Neuronal stem cell (in vitro differentiated cells): ENCODE measurements around the gene SAG.
A peak's percentile ranks its signal among the peaks of the same experiment; 100 is the strongest.

Experiments
- DNase-seq: peaks from one replicate; pipeline ENCODE4 v3.0.0-alpha.2; 2013; ENCODE audit warnings: low spot score
- H2AFZ ChIP-seq: one replicate; pipeline ENCODE4 v1.6.1; 2013; ENCODE audit warnings: mild to moderate bottlenecking, low read length, inconsistent platforms
- H2AK5ac ChIP-seq: 2 replicates; pipeline ENCODE4 v1.6.1; 2013; ENCODE audit warnings: low read depth, mild to moderate bottlenecking, inconsistent platforms, low read length, moderate library complexity, mixed read lengths
- H2BK120ac ChIP-seq: 2 replicates; pipeline ENCODE4 v1.6.1; 2013; ENCODE audit warnings: low read depth, mild to moderate bottlenecking, inconsistent platforms, low read length, moderate library complexity, mixed read lengths
- H2BK12ac ChIP-seq: one replicate; pipeline ENCODE4 v1.6.1; 2013; ENCODE audit warnings: low read length, inconsistent platforms
- H2BK15ac ChIP-seq: 2 replicates; pipeline ENCODE4 v1.6.1; 2013; ENCODE audit warnings: mild to moderate bottlenecking, low read length, inconsistent platforms, mixed read lengths
- H2BK5ac ChIP-seq: one replicate; pipeline ENCODE4 v1.6.1; 2013; ENCODE audit warnings: inconsistent platforms, mild to moderate bottlenecking, low read length, moderate library complexity
- H3K14ac ChIP-seq: one replicate; pipeline ENCODE4 v1.6.1; 2013; ENCODE audit warnings: low read length, inconsistent platforms
- H3K18ac ChIP-seq: 2 replicates; pipeline ENCODE4 v1.6.1; 2013; ENCODE audit warnings: low read length, inconsistent platforms
- H3K23ac ChIP-seq: 2 replicates; pipeline ENCODE4 v1.6.1; 2013; ENCODE audit warnings: low read depth, mild to moderate bottlenecking, mixed read lengths, low read length, inconsistent platforms; ENCODE audit not compliant: poor library complexity
- H3K27ac ChIP-seq: replicated peaks from 3 replicates; pipeline ENCODE4 v1.5.1; 2013; ENCODE audit warnings: low read length, inconsistent platforms
- H3K27me3 ChIP-seq, 3 experiments: 2 replicates each; pipeline ENCODE4 v1.6.1; 2013; ENCODE audit warnings: low read length in 3 of 3, mild to moderate bottlenecking in 2 of 3, inconsistent platforms in 1 of 3, low read depth in 1 of 3, mixed read lengths in 1 of 3, moderate library complexity in 1 of 3; ENCODE audit not compliant: control insufficient read depth in 3 of 3, insufficient read depth in 3 of 3
- H3K36me3 ChIP-seq, 2 donors: replicated peaks in 1 of 2; 2 replicates each; pipeline ENCODE4 v1.6.1; 2013; ENCODE audit warnings: low read length in 2 of 2; ENCODE audit not compliant: control insufficient read depth in 2 of 2, insufficient read depth in 2 of 2
- H3K4ac ChIP-seq: 2 replicates; pipeline ENCODE4 v1.6.1; 2013; ENCODE audit warnings: inconsistent platforms, mild to moderate bottlenecking, low read length, moderate library complexity
- H3K4me1 ChIP-seq, 2 donors: 1 replicate in 1 of 2; 2 replicates in 1 of 2; pipeline ENCODE4 v1.6.1; 2013; ENCODE audit warnings: low read length in 2 of 2, low read depth in 1 of 2; ENCODE audit not compliant: control insufficient read depth in 2 of 2, insufficient read depth in 1 of 2
- H3K4me2 ChIP-seq: one replicate; pipeline ENCODE4 v1.6.1; 2013; ENCODE audit warnings: mild to moderate bottlenecking, low read length, inconsistent platforms; ENCODE audit not compliant: insufficient read depth, poor library complexity, severe bottlenecking
- H3K4me3 ChIP-seq, 2 donors: 2 replicates each; pipeline ENCODE4 v1.5.1; 2013; ENCODE audit warnings: low read length in 2 of 2, mild to moderate bottlenecking in 2 of 2, inconsistent platforms in 1 of 2, moderate library complexity in 1 of 2
- H3K79me1 ChIP-seq: one replicate; pipeline ENCODE4 v1.6.1; 2013; ENCODE audit warnings: low read depth, mild to moderate bottlenecking, inconsistent platforms, low read length, moderate library complexity
- H3K9ac ChIP-seq: one replicate; pipeline ENCODE4 v1.6.1; 2013; ENCODE audit warnings: mild to moderate bottlenecking, low read depth, low read length, inconsistent platforms; ENCODE audit not compliant: poor library complexity
- H3K9me3 ChIP-seq, 2 donors: replicated peaks in 1 of 2; 2 replicates each; pipeline versions ENCODE3 to v1.6.1; 2013; ENCODE audit warnings: low read length in 2 of 2, mild to moderate bottlenecking in 2 of 2, inconsistent platforms in 1 of 2, low read depth in 1 of 2, mixed read lengths in 1 of 2, moderate library complexity in 1 of 2; ENCODE audit not compliant: control insufficient read depth in 2 of 2, insufficient read depth in 1 of 2
- H4K8ac ChIP-seq: one replicate; pipeline ENCODE4 v1.6.1; 2013; ENCODE audit warnings: low read depth, mild to moderate bottlenecking, inconsistent platforms, low read length, moderate library complexity
- H4K91ac ChIP-seq: one replicate; pipeline ENCODE4 v1.6.1; 2013; ENCODE audit warnings: low read length, low read depth, mild to moderate bottlenecking, inconsistent platforms; ENCODE audit not compliant: poor library complexity
- WGBS, 2 donors: extraction: QIAGEN DNeasy Blood & Tissue Kit; methylation state at CpG; one replicate each; pipeline ENCODE4 v1.1.7; 2013; ENCODE audit warnings: missing lambda C conversion rate in 2 of 2, mixed read lengths in 1 of 2; ENCODE audit not compliant: insufficient read length in 2 of 2, insufficient replicate concordance in 1 of 2; ENCODE audit errors: extremely low coverage in 2 of 2; 5-methylcytosine and 5-hydroxymethylcytosine counted together

SAG gene

GRCh38 chr2:233354500-233354924, 46.9 kb downstream of the SAG start:
- Histone ChIP-seq H3K36me3 (peaks cover 0 to 16% of the 10 kb centered on the region in 2 donors), H3K23ac (no peak overlapping the region), H3K27me3 (peaks cover 0 to 33% (median 13%) of the 10 kb centered on the region in 3 experiments), H2BK120ac (no peak overlapping the region), H4K91ac (no peak overlapping the region), H3K27ac (no peak overlapping the region), H3K14ac (no peak overlapping the region), H3K18ac (peak overlapping the region; percentile 94), H3K4me3 (peak overlapping the region; percentile 65 to 98), H2AK5ac (no peak overlapping the region), H3K4me1 (peaks cover 10 to 13% of the 10 kb centered on the region in 2 donors), H3K79me1 (peaks cover 6% of the 10 kb centered on the region), H3K9me3 (peaks cover 2 to 9% of the 10 kb centered on the region in 2 donors), H3K4ac (no peak overlapping the region), H2BK15ac (no peak overlapping the region), H3K9ac (peak overlapping the region; percentile 82), H2AFZ (peak overlapping the region; percentile 89), H4K8ac (no peak overlapping the region), H2BK12ac (no peak overlapping the region), H3K4me2 (peak overlapping the region; percentile 86), H2BK5ac (no peak overlapping the region)
- no CpG with 5 or more reads among the region's 77 CpGs for WGBS, 2 donors
- no peak for DNase-seq

DNA sequence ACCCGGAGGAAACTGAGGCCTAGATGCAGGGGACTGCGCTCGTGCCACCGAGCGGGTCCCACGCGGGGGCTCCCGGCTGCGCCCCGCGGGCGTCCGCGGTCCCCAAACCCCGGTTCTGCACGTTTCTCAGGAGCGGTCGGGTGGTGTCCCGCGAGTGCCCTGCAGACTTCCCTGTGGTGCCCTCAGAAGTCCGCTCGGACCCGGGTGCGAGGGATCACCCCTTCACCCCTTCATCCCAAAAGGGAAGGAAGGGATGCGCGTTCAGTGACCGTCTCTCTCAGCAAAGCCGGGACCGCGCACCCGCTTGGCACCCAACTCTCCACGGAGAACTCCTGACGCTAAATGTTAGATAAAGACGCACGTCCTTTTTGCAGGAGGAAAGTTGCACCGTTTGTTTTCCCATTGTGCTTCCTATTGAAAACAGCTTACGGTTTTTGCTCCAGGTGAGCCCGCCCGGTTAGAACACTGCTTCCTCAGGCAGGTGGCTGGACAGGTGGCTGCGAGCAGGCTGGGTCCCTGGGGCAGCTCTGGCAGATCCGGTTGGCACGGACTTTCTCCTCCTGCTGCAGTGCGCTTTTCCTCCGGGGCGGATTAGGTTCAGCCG, 47.5 kb downstream of the SAG start:
- H4K91ac ChIP-seq: no peak overlapping the region
- peak overlapping the region; percentile 35 for H3K23ac ChIP-seq
- no peak overlapping the region for H3K4ac ChIP-seq
- peak overlapping the region; percentile 86 for H3K4me2 ChIP-seq
- no peak overlapping the region for H2BK15ac ChIP-seq
- no peak for DNase-seq
- peaks cover 2 to 9% of the 10 kb centered on the region in 2 donors for H3K9me3 ChIP-seq
- H3K18ac ChIP-seq: peak overlapping the region; percentile 50
- WGBS, 2 donors: no CpG with 5 or more reads among the region's 46 CpGs
- H3K27ac ChIP-seq: no peak overlapping the region
- peak overlapping the region; percentile 65 to 98 for H3K4me3 ChIP-seq
- peaks cover 10 to 13% of the 10 kb centered on the region in 2 donors for H3K4me1 ChIP-seq
- no peak overlapping the region for H4K8ac ChIP-seq
- H2BK5ac ChIP-seq: no peak overlapping the region
- peak overlapping the region; percentile 92 for H3K9ac ChIP-seq
- H3K14ac ChIP-seq: no peak overlapping the region
- peak overlapping the region; percentile 87 for H2AFZ ChIP-seq
- H3K36me3 ChIP-seq: peaks cover 0 to 19% of the 10 kb centered on the region in 2 donors
- H3K79me1 ChIP-seq: peaks cover 6% of the 10 kb centered on the region
- no peak overlapping the region for H2BK120ac ChIP-seq
- H2AK5ac ChIP-seq: no peak overlapping the region
- peaks cover 0 to 29% (median 13%) of the 10 kb centered on the region in 3 experiments for H3K27me3 ChIP-seq
- no peak overlapping the region for H2BK12ac ChIP-seq

DNA sequence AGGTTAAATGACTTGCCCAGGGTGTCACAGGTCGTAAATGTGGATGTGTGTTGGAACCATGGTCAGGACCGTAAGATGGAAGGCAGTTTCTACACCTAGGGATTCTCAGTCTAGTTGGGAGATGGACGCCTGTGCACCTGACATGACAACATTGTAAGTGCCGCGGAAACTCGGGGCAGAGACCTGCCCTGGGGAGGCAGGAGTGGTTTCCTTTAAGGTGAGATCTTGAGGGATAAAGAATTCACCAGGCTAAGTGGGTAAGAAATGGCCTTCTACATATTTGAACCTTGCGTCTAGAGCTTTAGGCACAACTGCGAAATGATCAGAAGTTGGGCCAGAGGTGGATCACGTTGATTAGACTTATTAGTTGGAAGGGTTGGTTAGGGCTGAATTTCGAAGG, 48.3 kb downstream of the SAG start:
- no peak overlapping the region for H3K18ac ChIP-seq
- no peak for DNase-seq
- no peak overlapping the region for H2BK5ac ChIP-seq
- peaks cover 0 to 19% of the 10 kb centered on the region in 2 donors for H3K36me3 ChIP-seq
- no peak overlapping the region for H2AK5ac ChIP-seq
- no peak overlapping the region for H3K4me2 ChIP-seq
- H2BK15ac ChIP-seq: no peak overlapping the region
- H2AFZ ChIP-seq: no peak overlapping the region
- peaks cover 9 to 10% of the 10 kb centered on the region in 2 donors for H3K4me1 ChIP-seq
- no peak overlapping the region for H3K14ac ChIP-seq
- no CpG with 5 or more reads among the region's 10 CpGs for WGBS, 2 donors
- no peak overlapping the region for H2BK12ac ChIP-seq
- H3K27ac ChIP-seq: no peak overlapping the region
- peaks cover 2 to 9% of the 10 kb centered on the region in 2 donors for H3K9me3 ChIP-seq
- peaks cover 6% of the 10 kb centered on the region for H3K79me1 ChIP-seq
- H3K4me3 ChIP-seq: peak overlapping the region in 1 of 2 donors; percentile 65
- H3K4ac ChIP-seq: no peak overlapping the region
- no peak overlapping the region for H4K8ac ChIP-seq
- no peak overlapping the region for H2BK120ac ChIP-seq
- H3K23ac ChIP-seq: no peak overlapping the region
- no peak overlapping the region for H3K9ac ChIP-seq
- peaks cover 0 to 21% (median 13%) of the 10 kb centered on the region in 3 experiments for H3K27me3 ChIP-seq
- no peak overlapping the region for H4K91ac ChIP-seq

- Histone ChIP-seq H3K9ac (no peak overlapping the region), H3K23ac (no peak overlapping the region), H2BK120ac (no peak overlapping the region), H4K8ac (no peak overlapping the region), H2BK12ac (no peak overlapping the region), H4K91ac (no peak overlapping the region), H2AFZ (no peak overlapping the region), H3K4ac (no peak overlapping the region), H2BK15ac (no peak overlapping the region), H2AK5ac (no peak overlapping the region), H3K36me3 (peaks cover 0 to 19% of the 10 kb centered on the region in 2 donors), H3K27me3 (peaks cover 0 to 14% (median 13%) of the 10 kb centered on the region in 3 experiments), H3K18ac (no peak overlapping the region), H3K14ac (no peak overlapping the region), H3K4me1 (peaks cover 7 to 10% of the 10 kb centered on the region in 2 donors), H2BK5ac (no peak overlapping the region), H3K79me1 (peaks cover 6% of the 10 kb centered on the region), H3K9me3 (peaks cover 2 to 9% of the 10 kb centered on the region in 2 donors), H3K27ac (no peak overlapping the region), H3K4me2 (no peak overlapping the region), H3K4me3 (peak overlapping the region in 1 of 2 donors; percentile 63)
- no CpG with 5 or more reads among the region's 4 CpGs for WGBS, 2 donors
- DNase-seq: no peak
Observed at GRCh38 chr2:233356546-233357308, 49.1 kb downstream of the SAG start.
